ENCODE data around the gene FATE1.

DNA sequence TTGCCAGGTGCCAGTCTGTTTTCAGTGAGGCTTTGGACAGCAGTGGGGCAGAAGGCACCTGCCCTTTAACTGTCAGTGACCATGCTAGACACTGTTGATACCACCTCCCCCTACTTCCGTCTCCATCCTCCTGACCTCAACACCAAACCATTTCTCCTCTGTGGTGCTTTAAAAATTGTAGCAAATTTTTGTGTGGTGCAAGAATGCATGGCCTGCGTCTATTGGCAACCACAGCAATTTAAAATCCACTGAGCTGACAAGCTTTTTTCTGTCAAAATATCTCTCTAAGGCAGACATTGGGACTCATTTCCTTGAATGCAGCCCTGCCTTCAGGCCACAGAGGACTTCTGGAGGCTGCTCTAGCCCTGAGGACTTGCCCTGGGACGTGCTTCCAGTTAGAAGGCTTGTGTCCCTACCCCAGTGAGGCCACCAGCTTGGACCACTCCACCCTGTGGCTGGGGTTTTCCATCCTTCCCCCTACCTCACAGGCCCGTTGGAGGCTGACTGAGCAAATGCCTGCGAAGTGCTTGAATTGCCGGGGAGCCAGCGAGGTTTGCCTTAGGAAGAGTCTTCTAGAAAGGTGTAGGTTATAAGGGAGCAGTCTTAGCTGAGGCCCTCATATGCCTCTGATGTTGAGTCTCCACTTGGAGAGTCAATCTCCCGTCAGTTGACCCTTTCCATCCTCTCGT is 13.7 kb upstream of the FATE1 start:
- no peak for TF ChIP-seq POLR2A (IDR thresholded peaks at IDR 0.05)
- TF ChIP-seq, protein P1, sequence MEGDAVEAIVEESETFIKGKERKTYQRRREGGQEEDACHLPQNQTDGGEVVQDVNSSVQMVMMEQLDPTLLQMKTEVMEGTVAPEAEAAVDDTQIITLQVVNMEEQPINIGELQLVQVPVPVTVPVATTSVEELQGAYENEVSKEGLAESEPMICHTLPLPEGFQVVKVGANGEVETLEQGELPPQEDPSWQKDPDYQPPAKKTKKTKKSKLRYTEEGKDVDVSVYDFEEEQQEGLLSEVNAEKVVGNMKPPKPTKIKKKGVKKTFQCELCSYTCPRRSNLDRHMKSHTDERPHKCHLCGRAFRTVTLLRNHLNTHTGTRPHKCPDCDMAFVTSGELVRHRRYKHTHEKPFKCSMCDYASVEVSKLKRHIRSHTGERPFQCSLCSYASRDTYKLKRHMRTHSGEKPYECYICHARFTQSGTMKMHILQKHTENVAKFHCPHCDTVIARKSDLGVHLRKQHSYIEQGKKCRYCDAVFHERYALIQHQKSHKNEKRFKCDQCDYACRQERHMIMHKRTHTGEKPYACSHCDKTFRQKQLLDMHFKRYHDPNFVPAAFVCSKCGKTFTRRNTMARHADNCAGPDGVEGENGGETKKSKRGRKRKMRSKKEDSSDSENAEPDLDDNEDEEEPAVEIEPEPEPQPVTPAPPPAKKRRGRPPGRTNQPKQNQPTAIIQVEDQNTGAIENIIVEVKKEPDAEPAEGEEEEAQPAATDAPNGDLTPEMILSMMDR (IDR thresholded peaks at IDR 0.05 in 8 of 11, conservative IDR thresholded peaks at IDR 0.05 in 3 of 11): no peak
- TF ChIP-seq POLR2AphosphoS5 (IDR thresholded peaks at IDR 0.05): no peak

All from spleen (tissue), 7 donors.